Right renal cortex interstitium (tissue), 3 donors: ENCODE data around the gene PHAF1. TPM values are rescaled to one million over a fixed set of nuclear protein-coding genes. Genes with fewer than 3 reads are reported as not detected.

Experiments used
- DNase-seq, 3 donors: peaks; one replicate each; pipeline ENCODE4 v3.0.0-alpha.2; 2013; ENCODE audit warnings: low read depth in 3 of 3, low spot score in 2 of 3
- polyA plus RNA-seq, 3 donors: library from polyadenylated mRNA; unstranded; fragments of 120-200 nt; gene quantifications; one replicate each; pipeline ENCODE4 v1.2.1, GENCODE V29; 2013; ENCODE audit not compliant: insufficient read length in 3 of 3

The PHAF1 gene
- polyA plus RNA-seq, 3 donors = 22.9 to 26.7 (median 23.1) TPM

GRCh38 chr16:67177743-67178699, 68.3 kb downstream of the PHAF1 start:
- DNase-seq = no peak

- DNase-seq = no peak
These were observed 69.8 kb downstream of the PHAF1 start for GRCh38 chr16:67179421-67180080.

GRCh38 chr16:67180166-67180565, 70.4 kb downstream of the PHAF1 start:
- DNase-seq = no peak

GRCh38 chr16:67181346-67181745, 71.6 kb downstream of the PHAF1 start:
- DNase-seq = no peak

- DNase-seq = no peak
These were observed 72.5 kb downstream of the PHAF1 start for GRCh38 chr16:67182288-67182687.

- no peak for DNase-seq
These were observed 73.5 kb downstream of the PHAF1 start for GRCh38 chr16:67183284-67183626.

GRCh38 chr16:67183627-67184452, 74.1 kb downstream of the PHAF1 start, which contains the start of gene MATCAP1:
Gene MATCAP1 (minus strand): TSS chr16:67183963. CDS start chr16:67180610, 3,353 bp downstream.
- DNase-seq = peak; percentile 86 to 94 (median 93)

- DNase-seq = no peak
These were observed 74.8 kb downstream of the PHAF1 start for GRCh38 chr16:67184453-67184994.

- peak in 2 of 3 donors; percentile 75 to 88 for DNase-seq
These were observed 75.4 kb downstream of the PHAF1 start for GRCh38 chr16:67184995-67185650.

GRCh38 chr16:67185651-67186134, 76.0 kb downstream of the PHAF1 start:
- DNase-seq = no peak

- DNase-seq = no peak
These were observed 76.8 kb downstream of the PHAF1 start for GRCh38 chr16:67186550-67186950.

- no peak for DNase-seq
These were observed 77.6 kb downstream of the PHAF1 start for GRCh38 chr16:67187175-67187890.

GRCh38 chr16:67188323-67188722, 78.6 kb downstream of the PHAF1 start:
- DNase-seq = no peak

- no peak for DNase-seq
These were observed 79.1 kb downstream of the PHAF1 start for GRCh38 chr16:67188798-67189197.

GRCh38 chr16:67190041-67190440, 80.3 kb downstream of the PHAF1 start, which contains the start of gene EXOC3L1:
Gene EXOC3L1 (minus strand): TSS chr16:67190136. CDS start chr16:67189676, 460 bp downstream.
- DNase-seq = no peak

- no peak for DNase-seq
These were observed 81.0 kb downstream of the PHAF1 start for GRCh38 chr16:67190448-67191399.

- no peak for DNase-seq
These were observed 81.8 kb downstream of the PHAF1 start for GRCh38 chr16:67191411-67191994.
